GM23248 (cell line): Measurements from ENCODE around the gene SLC9A9.

Experiments used
- EZH2 ChIP-seq: fragments of 200-600 bp; sonication (generic); IDR thresholded peaks from 2 replicates; pipeline ENCODE4 v1.6.1; 2018; ENCODE audit warnings: antibody characterized with exemption, mild to moderate bottlenecking; ENCODE audit not compliant: insufficient read depth, poor library complexity, severe bottlenecking
- EZH2phosphoT487 ChIP-seq: fragments of 200-600 bp; sonication (generic); IDR thresholded peaks from 2 replicates; pipeline ENCODE4 v1.6.1; 2018; ENCODE audit warnings: antibody characterized with exemption, moderate library complexity, mild to moderate bottlenecking, low read depth; ENCODE audit not compliant: insufficient read depth

GRCh38 chr3:143757691-143758090, 90.6 kb downstream of the SLC9A9 start:
- no peak for TF ChIP-seq EZH2phosphoT487
- TF ChIP-seq EZH2, result no peak
